ENCODE data around the gene RPN2. TPM values are rescaled to one million over a fixed set of nuclear protein-coding genes. Genes with fewer than 3 reads are reported as not detected.

The RPN2 gene
- total RNA-seq, 1 experiment from 2014 or later = 257 TPM

DNA sequence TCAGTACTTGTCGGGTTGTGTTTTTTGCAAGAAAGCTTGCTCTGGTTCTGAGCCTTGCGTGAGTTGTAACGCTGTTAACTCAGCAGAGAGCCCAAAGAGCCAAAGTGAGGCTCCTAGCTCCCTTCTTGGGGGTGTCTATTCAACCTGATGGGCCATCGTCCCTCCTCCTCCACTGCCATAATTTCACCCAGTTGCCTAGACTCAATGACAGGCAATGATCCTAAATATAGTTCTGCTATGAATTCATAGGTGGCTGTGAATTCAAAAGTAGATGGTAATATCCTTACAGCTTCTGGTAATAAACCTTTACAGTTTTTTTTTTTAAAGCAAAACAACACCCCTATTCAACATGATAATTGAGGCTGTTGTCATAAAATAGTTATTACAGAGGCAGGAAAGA lies 43.0 kb downstream of the RPN2 start:
- Histone ChIP-seq H4K20me1 (ENCODE audit: low read length) (no peaks in the 10 kb centered on the region; the same call in 1 of the 2 replicates), H3K27me3 (ENCODE audit: low read length) (no peaks in the 10 kb centered on the region), H3K4me1 (ENCODE audit: insufficient read depth, low read length) (no peaks in the 10 kb centered on the region), H3K4me2 (ENCODE audit: low read length) (no peak overlapping the region), H3K79me2 (ENCODE audit: low read length) (peaks cover 4% of the 10 kb centered on the region; the same call in 1 of the 2 replicates), H3K27ac (ENCODE audit: low read length) (no peak overlapping the region), H3K9me2 (replicated peaks; ENCODE audit: low read length) (no peaks in the 10 kb centered on the region), H3K4me3 (ENCODE audit: low read length) (no peak overlapping the region), H3F3A (ENCODE audit: low read length, unreplicated experiment) (no peaks in the 10 kb centered on the region), H3K9me3 (ENCODE audit: low read length) (no peaks in the 10 kb centered on the region), H3K9ac (ENCODE audit: low read length) (no peak overlapping the region), H2AFZ (ENCODE audit: low read length) (no peak overlapping the region), H3K36me3 (ENCODE audit: low read depth, low read length) (peaks cover 54% of the 10 kb centered on the region)
- TF ChIP-seq EZH2 (IDR thresholded peaks at IDR 0.05; ENCODE audit: low read length, unreplicated experiment) = no peak
- TF ChIP-seq CTCF (conservative IDR thresholded peaks at IDR 0.05; ENCODE audit: low read depth, low read length) = no peak
- TF ChIP-seq EZH2phosphoT487 (IDR thresholded peaks at IDR 0.05; ENCODE audit: borderline replicate concordance, low read length) = no peak
- CTCF ChIA-PET = no interaction called here
- no TSS peak for BruUV-seq (replicated peaks)
- ATAC-seq (no peak), DNase-seq (no peak)
- intact Hi-C loops (cut with micrococcal nuclease) = no loop called here
- POLR2A ChIA-PET (ENCODE audit: unreplicated experiment) = no interaction called here

GRCh38 chr20:37223053-37223452 lies 43.9 kb downstream of the RPN2 start:
- Histone ChIP-seq H3K27me3 (ENCODE audit: low read length) (no peaks in the 10 kb centered on the region), H2AFZ (ENCODE audit: low read length) (no peak overlapping the region), H3K9ac (ENCODE audit: low read length) (no peak overlapping the region), H3F3A (ENCODE audit: low read length, unreplicated experiment) (no peaks in the 10 kb centered on the region), H3K4me2 (ENCODE audit: low read length) (no peak overlapping the region), H3K9me3 (ENCODE audit: low read length) (no peaks in the 10 kb centered on the region), H3K9me2 (replicated peaks; ENCODE audit: low read length) (no peaks in the 10 kb centered on the region), H3K27ac (ENCODE audit: low read length) (no peak overlapping the region), H3K4me3 (ENCODE audit: low read length) (no peak overlapping the region), H4K20me1 (ENCODE audit: low read length) (no peaks in the 10 kb centered on the region; the same call in 1 of the 2 replicates), H3K4me1 (ENCODE audit: insufficient read depth, low read length) (no peaks in the 10 kb centered on the region), H3K36me3 (ENCODE audit: low read depth, low read length) (peaks cover 64% of the 10 kb centered on the region), H3K79me2 (ENCODE audit: low read length) (peaks cover 4% of the 10 kb centered on the region; the same call in 1 of the 2 replicates)
- ATAC-seq = no peak; the same call in 1 of the 2 replicates
- no peak for TF ChIP-seq EZH2phosphoT487 (IDR thresholded peaks at IDR 0.05; ENCODE audit: borderline replicate concordance, low read length)
- TF ChIP-seq CTCF (conservative IDR thresholded peaks at IDR 0.05; ENCODE audit: low read depth, low read length) = no peak
- no TSS peak for BruUV-seq (replicated peaks)
- intact Hi-C loops (cut with micrococcal nuclease) = no loop called here
- DNase-seq = peak; percentile 15
- ChIA-PET CTCF (no interaction called here), POLR2A (ENCODE audit: unreplicated experiment) (no interaction called here)

GRCh38 chr20:37225146-37225545 lies 46.0 kb downstream of the RPN2 start:
- Histone ChIP-seq H4K20me1 (ENCODE audit: low read length) (no peaks in the 10 kb centered on the region; the same call in 1 of the 2 replicates), H3K27ac (ENCODE audit: low read length) (no peak overlapping the region), H3K36me3 (ENCODE audit: low read depth, low read length) (peaks cover 73% of the 10 kb centered on the region), H3K79me2 (ENCODE audit: low read length) (no peaks in the 10 kb centered on the region), H3K27me3 (ENCODE audit: low read length) (no peaks in the 10 kb centered on the region), H3F3A (ENCODE audit: low read length, unreplicated experiment) (no peaks in the 10 kb centered on the region), H3K9me2 (replicated peaks; ENCODE audit: low read length) (no peaks in the 10 kb centered on the region), H3K4me2 (ENCODE audit: low read length) (no peak overlapping the region), H3K9me3 (ENCODE audit: low read length) (no peaks in the 10 kb centered on the region), H3K4me3 (ENCODE audit: low read length) (no peak overlapping the region), H3K9ac (ENCODE audit: low read length) (no peak overlapping the region), H2AFZ (ENCODE audit: low read length) (no peak overlapping the region), H3K4me1 (ENCODE audit: insufficient read depth, low read length) (no peaks in the 10 kb centered on the region)
- intact Hi-C loops (cut with micrococcal nuclease) = no loop called here
- ChIA-PET POLR2A (ENCODE audit: unreplicated experiment) (no interaction called here), CTCF (no interaction called here)
- TF ChIP-seq EZH2phosphoT487 (IDR thresholded peaks at IDR 0.05; ENCODE audit: borderline replicate concordance, low read length) (no peak), CTCF (conservative IDR thresholded peaks at IDR 0.05; ENCODE audit: low read depth, low read length) (no peak), EZH2 (IDR thresholded peaks at IDR 0.05; ENCODE audit: low read length, unreplicated experiment) (no peak)
- no peak for DNase-seq
- no peak for ATAC-seq
- BruUV-seq (replicated peaks) = no TSS peak

Measured in PC-3 (cell line).